Measurements from ENCODE around the gene PSMC3IP.

The PSMC3IP gene

GRCh38 chr17:42537156-42537805 lies 40.2 kb downstream of the PSMC3IP start:
- DNase-seq = no peak

GRCh38 chr17:42536372-42537155 lies 41.0 kb downstream of the PSMC3IP start:
- peak; percentile 77 for DNase-seq

GRCh38 chr17:42536048-42536371 lies 41.5 kb downstream of the PSMC3IP start, which contains the start of gene NAGLU:
NAGLU (plus strand) TSS chr17:42536241; CDS start chr17:42536273, 32 bp downstream.
- peak; percentile 86 for DNase-seq

GRCh38 chr17:42535155-42536047 lies 42.1 kb downstream of the PSMC3IP start:
- DNase-seq = no peak

- no peak for DNase-seq
Observed at GRCh38 chr17:42531455-42532354, 45.8 kb downstream of the PSMC3IP start.

- DNase-seq = no peak
Observed at GRCh38 chr17:42530952-42531454, 46.5 kb downstream of the PSMC3IP start.

GRCh38 chr17:42529061-42529460 lies 48.5 kb downstream of the PSMC3IP start:
- no peak for DNase-seq

GRCh38 chr17:42527932-42528331 lies 49.6 kb downstream of the PSMC3IP start:
- DNase-seq = no peak

- DNase-seq = no peak
Observed at GRCh38 chr17:42526031-42526444, 51.5 kb downstream of the PSMC3IP start.

- no peak for DNase-seq
Observed at GRCh38 chr17:42525221-42525620, 52.3 kb downstream of the PSMC3IP start.

- no peak for DNase-seq
Observed at GRCh38 chr17:42522798-42523278, 54.7 kb downstream of the PSMC3IP start.
